ACHN (cell line): ENCODE results near the gene IL7R.

Experiments used
- DNase-seq: peaks from one replicate; pipeline ENCODE4 v3.0.0-alpha.2; 2015
- in situ Hi-C: cut with HindIII; loops from 2 replicates; pipeline ENCODE4 v1.10.0; 2017; ENCODE audit warnings: low sequenced_read_pairs, low pct_ligation_motif_present, low pct_unique_long_range_greater_than_20kb

The IL7R gene, protein sequence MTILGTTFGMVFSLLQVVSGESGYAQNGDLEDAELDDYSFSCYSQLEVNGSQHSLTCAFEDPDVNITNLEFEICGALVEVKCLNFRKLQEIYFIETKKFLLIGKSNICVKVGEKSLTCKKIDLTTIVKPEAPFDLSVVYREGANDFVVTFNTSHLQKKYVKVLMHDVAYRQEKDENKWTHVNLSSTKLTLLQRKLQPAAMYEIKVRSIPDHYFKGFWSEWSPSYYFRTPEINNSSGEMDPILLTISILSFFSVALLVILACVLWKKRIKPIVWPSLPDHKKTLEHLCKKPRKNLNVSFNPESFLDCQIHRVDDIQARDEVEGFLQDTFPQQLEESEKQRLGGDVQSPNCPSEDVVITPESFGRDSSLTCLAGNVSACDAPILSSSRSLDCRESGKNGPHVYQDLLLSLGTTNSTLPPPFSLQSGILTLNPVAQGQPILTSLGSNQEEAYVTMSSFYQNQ

DNA sequence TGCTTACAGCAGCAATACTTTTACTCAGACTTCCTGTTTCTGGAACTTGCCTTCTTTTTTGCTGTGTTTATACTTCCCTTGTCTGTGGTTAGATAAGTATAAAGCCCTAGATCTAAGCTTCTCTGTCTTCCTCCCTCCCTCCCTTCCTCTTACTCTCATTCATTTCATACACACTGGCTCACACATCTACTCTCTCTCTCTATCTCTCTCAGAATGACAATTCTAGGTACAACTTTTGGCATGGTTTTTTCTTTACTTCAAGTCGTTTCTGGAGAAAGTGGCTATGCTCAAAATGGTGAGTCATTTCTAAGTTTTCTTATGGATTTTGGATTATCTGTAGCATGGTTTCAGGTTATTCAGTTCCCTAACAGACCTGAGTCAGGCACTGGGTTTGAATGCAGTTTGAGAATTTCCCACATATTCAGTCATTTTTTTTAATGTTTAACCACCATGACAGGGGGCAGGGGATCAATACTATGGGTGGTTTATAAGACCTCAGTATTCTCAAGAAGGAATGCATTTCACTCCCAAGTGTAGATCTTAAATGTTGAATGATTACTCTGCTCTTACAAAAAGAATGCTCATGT lies at the start of gene IL7R:
IL7R (plus strand) TSS at position 127 of the 587 bp plus-strand sequence; CDS start at position 214, 87 bp downstream.
- DNase-seq, result no peak

DNA sequence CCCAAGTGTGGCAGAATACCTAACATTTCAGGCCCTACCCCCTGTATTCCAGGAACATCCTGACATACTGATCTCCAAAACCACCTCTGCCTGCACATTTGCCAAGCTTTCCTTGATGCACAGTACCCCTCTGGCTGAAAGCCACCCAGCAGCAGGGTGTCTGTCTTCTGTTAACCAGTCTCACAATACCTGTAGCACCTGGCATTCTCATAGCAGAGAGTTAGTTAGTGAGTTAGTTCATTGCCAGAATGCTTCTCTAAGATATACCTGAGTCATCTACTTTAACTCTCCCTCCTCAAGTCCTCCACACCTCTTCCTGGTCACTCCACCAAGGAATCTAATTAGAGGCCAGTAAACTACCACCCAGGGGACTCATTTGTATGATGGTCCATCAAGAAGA lies 46.1 kb upstream of the IL7R start:
- in situ Hi-C loops, result no loop called here

More for the DNA sequence above, at the start of gene IL7R:
- in situ Hi-C loops, result no loop called here

DNA sequence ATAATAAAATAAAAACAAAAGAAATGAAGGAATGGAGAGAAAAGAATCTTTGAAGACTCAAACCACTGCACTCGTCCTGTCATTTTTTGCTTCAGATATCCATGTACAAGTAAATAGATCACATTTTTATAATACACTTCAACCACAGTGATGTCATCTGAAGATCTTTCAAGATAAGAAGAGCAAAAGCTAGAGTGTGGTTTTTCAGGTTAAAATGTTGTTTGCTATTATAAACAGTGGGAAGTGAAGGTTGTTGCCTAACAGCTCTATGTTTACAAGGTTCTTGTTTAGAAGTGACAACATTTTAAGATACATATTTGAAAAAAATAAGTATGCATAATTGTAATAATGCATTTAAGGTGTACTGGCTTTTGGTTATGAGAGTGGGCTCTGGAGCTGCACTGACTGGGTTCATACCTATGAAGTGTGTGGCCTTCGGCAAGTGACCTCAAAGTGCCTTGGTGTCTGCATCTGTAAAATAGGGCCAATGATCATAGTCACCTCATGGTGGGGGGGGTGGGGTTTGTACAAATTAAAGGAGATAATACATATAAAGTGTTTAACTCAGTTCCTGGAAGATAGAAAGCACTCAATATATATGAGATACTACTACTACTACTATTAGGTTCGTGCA lies 45.5 kb upstream of the IL7R start:
- in situ Hi-C loops, result no loop called here
- DNase-seq, result no peak

More for the DNA sequence above, 46.1 kb upstream of the IL7R start:
- DNase-seq, result no peak

DNA sequence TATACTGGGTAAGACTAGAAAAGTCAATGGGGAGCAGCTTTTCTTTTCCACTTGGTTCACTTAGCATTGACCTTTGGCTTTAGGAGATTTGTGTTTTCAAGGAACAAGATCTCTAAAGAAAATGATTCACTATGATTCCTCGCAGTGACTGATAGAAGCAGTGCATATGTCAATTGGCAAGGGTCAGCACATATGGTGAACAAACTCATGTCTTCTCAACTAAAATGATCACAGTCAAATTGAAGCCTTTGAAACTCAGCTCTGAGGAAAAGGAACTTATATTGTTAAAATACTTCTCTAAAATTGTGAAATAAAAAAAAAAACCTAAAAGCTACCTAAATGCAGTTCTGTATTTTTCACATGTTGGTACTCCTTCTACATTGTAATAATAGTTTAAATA lies 43.2 kb upstream of the IL7R start:
- in situ Hi-C loops, result no loop called here
- DNase-seq, result no peak

DNA sequence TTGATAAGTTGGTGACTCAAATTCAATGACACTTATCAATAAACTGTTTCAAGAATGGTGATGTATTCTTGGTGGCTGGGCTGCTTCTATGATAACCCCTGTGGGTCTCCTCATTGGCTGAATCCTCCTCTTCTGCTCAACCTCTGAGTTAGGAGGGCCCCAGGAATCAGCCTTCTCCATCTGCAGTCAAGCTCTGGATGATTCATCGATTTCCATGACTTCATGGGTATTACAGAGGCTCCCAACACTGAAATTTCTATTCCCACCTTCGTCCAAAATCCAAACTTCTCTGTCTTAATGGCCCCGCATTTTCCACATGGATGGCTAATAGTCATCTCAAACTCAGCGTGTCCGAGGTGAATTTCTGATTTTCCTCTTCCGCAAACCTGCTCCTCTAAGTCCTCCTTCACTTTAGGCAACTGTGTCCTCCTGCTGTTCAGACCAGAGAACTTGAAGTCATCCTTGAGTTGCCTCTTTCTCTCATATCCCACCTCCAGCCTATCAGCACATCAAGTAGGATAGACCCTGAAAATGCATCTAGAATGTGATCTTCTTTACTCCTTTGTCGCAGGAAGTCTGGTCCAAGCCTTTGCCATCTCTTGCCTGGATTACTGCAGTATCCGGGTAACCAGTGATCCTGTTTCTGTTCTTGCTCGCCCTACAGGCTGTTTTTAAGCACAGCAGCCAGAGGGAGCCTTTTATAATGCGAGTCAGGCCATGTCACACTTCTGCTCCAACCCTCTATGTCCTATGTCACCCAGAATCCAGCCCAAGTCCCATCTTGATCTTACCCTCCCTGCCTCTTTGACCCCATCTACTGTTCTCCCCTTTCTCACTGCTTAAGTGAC lies 41.4 kb upstream of the IL7R start:
- DNase-seq, result no peak
- in situ Hi-C loops, result no loop called here

DNA sequence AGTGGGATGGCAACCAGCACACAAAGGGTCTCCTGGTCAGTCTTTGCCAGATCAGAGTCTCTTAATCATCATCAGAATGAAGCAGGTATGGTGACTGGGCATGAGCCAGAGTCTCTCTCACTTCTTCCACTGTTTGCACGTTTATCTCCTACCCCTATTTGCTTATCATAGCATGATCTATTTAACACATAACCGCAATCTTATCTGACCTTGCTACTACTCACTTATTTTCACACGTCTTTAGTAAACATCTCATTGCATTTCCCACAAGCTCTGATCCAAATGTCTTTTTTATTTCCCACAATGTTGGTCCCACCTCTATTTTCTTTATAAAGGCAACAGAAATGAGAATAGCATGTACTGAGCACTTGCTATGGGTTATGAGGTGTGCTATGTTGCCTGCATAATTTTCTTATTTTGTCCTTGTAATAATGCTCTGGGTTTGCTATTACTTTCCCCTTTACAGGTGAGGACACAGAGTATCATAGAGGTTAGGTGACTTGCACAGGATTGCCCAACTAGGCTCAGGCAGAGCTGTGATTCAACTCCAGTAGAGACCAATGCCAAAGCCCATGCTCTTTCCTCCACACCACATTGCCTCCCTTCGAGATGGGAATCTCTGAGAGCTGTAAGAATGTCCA lies 39.7 kb upstream of the IL7R start:
- DNase-seq, result no peak
- in situ Hi-C loops, result no loop called here

DNA sequence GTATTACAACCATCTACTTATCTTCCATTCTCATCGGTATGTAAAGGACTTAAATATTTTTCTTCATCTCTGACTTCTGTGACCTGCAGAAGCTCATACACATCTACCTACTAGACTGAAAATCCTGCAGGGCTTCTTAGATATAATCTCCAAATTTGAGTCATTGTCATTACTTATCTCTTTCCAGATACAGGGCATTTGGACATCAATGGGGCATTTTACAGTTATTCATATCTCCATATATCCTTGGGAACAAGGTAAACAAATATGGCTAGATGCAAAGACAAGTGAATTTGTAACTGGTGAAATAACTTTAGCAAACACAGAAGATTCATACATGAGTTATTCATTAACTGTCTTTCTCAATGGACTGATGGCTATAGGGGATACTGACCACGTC lies 37.7 kb upstream of the IL7R start:
- in situ Hi-C loops, result no loop called here

DNA sequence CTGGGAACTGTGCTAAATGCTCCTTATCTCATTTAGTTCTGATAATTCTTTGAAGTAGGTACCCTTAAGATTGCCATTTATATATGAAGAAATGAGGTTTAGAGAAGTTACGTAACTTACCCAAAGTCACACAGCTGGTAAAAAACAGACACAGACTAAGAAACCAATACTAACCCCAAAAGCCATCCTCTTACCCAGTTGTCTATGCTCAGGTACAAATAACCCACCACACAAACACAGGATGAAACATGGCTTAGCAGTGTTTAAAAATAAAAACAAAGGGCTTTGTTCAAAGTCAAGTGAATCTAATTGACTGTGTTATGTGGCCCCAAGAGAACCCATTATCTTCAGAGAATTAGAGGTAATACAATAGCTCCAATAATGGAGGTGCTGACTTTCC lies 37.0 kb upstream of the IL7R start:
- in situ Hi-C loops, result no loop called here
- no peak for DNase-seq

More for the DNA sequence above, 37.7 kb upstream of the IL7R start:
- DNase-seq, result no peak

DNA sequence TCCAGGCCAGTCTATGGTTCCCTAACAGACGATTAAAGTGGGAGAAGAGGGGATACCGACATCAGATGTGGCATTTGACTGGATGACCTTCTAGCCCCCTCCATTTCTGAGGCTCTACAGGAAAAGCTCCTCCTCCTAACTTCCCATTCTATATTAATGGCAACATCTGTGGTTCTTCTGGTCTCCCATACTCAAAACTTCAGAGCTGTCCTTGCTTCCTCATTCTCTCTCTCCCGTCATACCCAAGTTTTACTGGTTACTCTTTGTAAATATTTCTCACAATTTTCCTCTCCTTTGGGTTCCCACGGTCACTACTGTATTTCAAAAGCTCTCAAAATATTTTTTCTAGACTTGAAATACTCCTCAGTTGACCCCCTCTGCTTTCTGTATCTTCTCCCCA lies 36.0 kb upstream of the IL7R start:
- in situ Hi-C loops, result no loop called here
- DNase-seq, result no peak

DNA sequence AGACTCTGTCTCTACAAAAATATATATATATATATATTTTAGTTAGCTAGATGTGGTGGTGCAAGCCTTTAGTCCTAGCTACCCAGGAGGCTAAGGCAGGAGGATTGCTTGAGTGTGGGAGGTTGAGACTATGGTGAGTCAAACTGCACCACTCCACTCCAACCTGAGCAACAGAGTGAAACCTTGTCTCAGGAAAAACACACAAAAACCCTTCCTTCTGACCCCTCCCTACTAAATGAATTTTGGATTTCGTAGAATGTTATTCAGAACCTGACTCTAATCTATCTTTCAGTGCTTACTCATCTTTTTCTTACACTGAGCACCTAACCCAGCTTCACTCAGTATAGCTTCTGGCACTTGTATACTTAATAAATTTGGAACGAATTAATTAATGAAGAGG lies 35.2 kb upstream of the IL7R start:
- no peak for DNase-seq
- in situ Hi-C loops, result no loop called here

DNA sequence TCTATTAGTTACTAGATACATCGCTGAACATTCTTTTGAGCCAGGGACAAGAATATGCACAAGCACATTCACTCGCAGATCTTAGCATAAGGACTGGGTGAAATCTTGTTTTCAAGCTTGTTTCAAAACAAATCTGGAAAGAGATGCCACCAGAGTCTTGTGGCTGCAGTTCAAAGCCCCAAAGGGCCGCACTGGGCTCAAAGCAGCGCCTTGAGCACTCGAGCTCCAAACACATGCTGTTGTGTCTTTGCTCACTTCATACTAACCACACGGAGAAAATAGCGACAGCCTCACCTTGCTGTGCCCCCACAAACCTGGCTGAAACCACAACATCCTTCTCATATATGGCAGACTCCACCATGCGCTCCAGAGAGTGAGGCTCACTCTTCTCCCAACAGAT lies 34.2 kb upstream of the IL7R start:
- DNase-seq, result no peak
- in situ Hi-C loops, result no loop called here

DNA sequence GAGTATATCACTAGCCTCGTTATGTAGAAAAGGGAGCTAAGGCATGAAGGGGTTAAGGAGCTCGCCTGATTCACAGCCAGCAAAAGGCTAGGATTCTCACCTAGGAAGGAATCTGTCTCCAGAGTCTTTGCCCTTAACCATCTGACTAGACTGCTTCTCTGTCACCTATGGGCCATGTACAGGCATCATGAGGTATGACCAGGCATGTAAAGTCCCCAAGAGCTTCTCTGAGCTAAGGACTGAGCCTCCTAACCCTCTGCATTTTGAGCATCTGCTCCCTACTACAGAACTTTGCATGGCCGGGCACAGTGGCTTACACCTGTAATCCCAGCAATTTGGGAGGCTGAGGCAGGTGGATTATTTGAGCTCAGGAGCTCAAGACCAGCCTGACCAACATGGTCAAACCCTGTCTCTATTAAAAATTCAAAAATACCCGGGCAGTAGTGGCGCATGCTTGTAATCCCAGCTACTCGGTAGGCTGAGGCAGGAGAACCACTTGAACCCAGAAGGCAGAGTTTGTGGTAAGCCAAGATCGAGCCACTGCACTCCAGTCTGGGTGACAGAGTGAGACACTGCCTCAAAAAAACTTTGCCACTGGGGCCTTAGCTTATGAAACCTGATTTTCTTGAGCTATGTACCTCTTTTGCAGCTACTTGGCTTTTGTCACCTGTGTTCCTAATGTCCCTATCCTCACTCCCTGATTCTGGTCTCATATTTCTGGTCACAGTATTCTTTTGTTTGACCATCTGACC lies 33.2 kb upstream of the IL7R start:
- no peak for DNase-seq
- in situ Hi-C loops, result no loop called here

DNA sequence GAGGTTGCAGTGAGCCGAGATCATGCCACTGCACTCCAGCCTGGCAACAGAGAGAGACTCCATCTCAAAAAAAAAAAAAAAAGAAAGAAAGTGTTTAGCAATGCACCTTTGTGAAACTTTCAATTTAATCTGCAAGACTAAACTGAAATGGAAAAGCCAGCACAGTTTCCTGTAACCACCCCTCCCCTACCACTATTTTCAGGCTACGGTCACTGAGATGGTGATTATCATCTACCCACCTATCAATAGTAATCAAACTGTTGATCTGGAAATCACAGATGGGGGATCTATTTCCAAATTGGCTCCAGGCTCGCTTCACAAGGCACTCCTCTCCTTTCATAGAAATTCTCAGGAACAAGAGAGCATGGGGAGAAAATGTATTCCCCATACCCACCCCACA lies 30.6 kb upstream of the IL7R start:
- in situ Hi-C loops, result no loop called here
- no peak for DNase-seq

DNA sequence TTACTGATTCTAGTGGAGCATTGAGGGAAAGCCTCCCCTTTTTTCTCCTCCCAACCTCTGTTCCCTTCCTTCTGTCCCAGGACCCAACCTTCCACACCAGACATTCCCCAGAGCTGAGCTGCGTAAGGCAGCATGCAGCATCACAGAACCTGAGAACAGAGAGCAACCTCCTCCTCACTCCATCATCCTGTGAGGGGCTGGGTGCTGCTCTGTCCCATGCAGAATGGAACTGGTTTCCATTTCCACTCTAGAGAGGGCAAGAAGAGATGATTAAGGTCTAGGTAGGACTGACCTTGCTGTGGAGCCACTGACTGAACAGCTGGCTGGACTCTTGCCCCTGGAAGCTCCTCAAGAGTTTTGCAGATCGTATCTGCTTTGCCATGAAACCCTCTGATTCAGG lies 30.1 kb upstream of the IL7R start:
- in situ Hi-C loops, result no loop called here
- DNase-seq, result no peak

DNA sequence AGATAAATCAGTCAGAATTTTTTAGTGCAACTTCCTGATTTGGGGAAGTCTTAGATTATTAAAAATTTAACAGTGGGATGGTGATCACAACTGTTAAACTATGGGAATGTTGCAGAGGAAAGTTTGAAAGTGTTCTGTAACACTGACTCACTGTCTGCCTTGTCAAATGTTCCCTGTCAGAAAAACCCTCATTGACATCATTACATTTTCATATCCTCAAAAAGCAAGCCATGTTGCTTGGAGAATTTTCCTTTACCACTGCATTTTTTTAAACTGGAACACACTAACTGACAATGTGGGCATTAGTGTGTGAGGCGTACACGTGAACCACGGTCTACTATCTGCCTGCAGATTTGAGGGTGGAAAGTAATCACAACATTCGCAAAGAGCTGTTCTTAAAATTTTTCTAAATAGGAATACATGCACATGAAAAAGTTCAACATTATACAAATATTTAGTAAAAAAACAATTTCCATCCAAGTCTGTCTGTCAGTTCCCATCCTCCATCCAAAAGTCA lies 28.6 kb upstream of the IL7R start:
- in situ Hi-C loops, result no loop called here

DNA sequence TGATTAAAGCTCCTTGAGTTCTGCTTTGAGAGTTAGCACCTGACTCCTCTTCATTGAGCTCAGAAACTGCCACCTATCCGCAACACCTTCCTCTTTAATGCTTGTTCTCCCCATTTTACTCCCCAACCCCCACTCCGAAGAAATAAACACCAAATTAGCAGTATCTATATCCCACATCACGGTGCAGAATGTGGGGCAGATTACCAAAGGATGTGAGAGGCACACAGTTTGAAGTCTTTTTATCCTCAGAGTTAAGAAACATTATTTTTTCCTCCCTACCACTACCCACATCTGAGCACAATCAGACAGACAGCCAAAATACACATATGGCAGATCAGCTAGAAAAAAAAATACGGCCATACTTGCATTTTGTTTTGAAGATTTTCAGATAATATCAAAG lies 26.1 kb upstream of the IL7R start:
- in situ Hi-C loops, result no loop called here
- no peak for DNase-seq

More for the DNA sequence above, 28.6 kb upstream of the IL7R start:
- DNase-seq, result no peak

DNA sequence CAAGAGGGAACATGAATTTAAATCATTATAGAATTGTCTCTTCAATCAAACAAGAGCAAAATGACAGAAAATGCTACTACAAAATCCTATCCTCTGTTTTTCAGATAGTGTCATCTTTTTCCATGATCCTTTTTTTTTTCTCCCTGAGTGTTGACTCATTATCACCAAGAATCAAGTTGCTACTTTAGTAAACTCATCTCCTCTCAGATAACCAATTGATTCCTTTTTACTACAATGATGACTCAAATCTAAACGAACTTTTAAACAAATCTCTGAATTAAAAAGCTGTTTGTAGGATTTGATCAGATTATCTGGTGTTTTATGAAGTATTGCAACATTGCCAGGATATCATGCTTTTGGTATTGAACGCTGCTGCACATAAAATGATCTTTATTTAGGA lies 23.9 kb upstream of the IL7R start:
- in situ Hi-C loops, result no loop called here
- no peak for DNase-seq

DNA sequence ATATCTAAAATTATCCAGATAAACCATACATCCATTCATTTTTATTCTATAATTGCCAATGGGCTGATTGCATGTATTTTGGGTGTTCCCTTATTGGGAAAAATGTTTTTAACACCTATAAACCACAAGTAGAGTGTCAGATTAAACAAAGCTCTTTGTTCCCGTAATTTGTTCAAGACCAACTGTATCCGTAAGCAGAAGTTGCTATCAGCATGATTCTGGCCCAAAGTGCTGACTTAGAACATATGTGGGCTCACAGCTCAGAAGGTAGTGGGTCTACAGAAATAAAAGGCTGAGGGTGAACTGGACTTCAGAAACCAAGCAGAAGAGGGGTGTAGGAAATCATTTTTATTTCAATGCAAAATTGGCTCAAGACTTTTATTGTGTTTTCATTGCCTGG lies 23.5 kb upstream of the IL7R start:
- DNase-seq, result no peak
- in situ Hi-C loops, result no loop called here
